GM18517 (cell line): Measurements from ENCODE around the gene CLRN1.

ENCODE experiments used
- ATAC-seq: cut with Tn5 transposase; IDR thresholded peaks from one replicate; pipeline ENCODE4 v1.9.1; 2021; ENCODE audit warnings: mild to moderate bottlenecking, moderate library complexity; ENCODE audit not compliant: unreplicated experiment

Gene CLRN1

DNA sequence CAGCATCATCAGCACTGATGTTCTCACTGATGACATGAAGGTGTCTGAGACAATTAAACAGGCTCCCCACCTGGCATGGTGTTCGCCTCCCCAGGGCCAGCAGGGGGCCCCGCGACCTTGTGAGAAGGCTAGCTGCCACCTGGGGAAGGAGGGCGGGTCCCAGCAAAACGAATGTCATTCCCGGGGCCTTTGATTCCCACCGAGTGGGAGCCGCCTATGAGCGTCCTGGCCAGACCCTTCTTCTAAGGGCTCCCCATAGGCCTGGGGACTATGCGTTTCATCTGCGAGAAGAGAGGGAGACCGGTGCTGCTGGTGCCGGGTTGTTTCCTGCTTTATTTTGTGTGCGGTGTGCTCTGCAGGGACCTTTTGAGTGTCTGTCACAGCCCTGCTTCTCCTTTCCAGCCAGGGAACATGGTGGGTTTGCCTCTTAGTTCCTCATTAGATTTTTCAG, 46.8 kb downstream of the CLRN1 start:
- no peak for ATAC-seq

- no peak for ATAC-seq
Observed at GRCh38 chr3:150922611-150923010, 49.9 kb downstream of the CLRN1 start.

DNA sequence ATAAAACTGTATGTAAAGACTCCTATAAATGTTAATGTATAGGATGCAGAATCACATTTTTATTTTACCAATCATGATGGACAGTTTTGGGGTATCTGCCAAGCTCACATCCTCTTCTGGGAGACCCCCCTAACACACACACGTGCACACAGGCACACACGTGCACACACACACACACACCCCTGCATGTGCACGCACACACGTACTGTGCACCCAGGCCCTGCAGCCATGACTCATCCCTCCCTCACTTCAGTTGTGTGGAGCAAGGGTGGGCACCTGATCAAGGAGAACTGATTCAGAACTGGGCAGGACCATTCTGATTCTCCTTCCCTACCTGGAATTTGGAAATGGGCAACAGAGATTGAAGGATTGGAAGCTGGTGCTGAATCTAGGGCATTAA, 51.3 kb downstream of the CLRN1 start:
- no peak for ATAC-seq

- no peak for ATAC-seq
Observed at GRCh38 chr3:150920236-150920635, 52.3 kb downstream of the CLRN1 start.

DNA sequence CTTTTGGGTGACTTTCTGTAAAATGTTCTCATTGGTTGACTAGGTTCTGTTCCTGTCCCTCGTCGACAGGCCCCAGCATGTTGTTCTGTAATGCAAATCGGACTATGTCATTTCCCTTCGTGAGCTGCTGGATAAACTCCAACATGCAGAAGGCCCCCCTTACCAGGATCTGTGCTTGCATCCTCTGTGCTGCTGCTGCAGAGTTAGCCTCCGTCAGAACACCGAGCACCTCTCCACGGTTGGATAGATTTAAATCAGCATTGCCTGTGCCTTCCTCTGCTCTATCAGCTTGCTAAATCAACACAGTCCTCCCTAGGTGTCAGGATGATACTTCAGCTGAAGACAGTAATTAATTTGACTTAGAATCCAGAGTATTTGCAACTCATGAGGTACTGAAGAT, 54.6 kb downstream of the CLRN1 start:
- no peak for ATAC-seq

- ATAC-seq = no peak
Observed at GRCh38 chr3:150913133-150913922, 59.2 kb downstream of the CLRN1 start.

DNA sequence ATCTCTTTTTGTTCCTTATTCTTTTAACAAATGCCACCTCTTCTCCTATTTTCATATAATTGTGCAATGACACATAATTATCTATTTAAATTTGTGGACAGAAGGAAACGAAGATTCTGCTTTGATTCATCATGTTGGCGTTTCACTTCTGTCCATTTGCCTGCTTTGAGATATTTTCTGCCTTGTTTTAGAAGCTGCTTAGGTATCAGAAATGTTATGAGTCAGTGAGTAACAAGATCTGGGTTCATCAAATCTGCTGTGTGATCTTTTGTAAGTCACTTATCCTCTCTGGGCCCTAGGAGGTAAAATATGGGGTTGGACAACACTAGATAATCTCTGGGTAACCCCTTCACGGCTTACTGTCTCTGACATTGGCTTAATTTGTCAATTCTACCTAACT, 60.0 kb downstream of the CLRN1 start:
- ATAC-seq = no peak

GRCh38 chr3:150911771-150912170, 60.8 kb downstream of the CLRN1 start:
- no peak for ATAC-seq

- ATAC-seq = no peak
Observed at GRCh38 chr3:150906461-150906860, 66.1 kb downstream of the CLRN1 start.

GRCh38 chr3:150905746-150906145, 66.8 kb downstream of the CLRN1 start:
- no peak for ATAC-seq

GRCh38 chr3:150905339-150905738, 67.2 kb downstream of the CLRN1 start, which contains the start of gene MINDY4B:
Gene MINDY4B (minus strand): TSS chr3:150905439. CDS start chr3:150905439, 0 bp downstream.
- no peak for ATAC-seq

- ATAC-seq = no peak
Observed at GRCh38 chr3:150902988-150903387, 69.5 kb downstream of the CLRN1 start.

GRCh38 chr3:150901793-150902192, 70.7 kb downstream of the CLRN1 start:
- no peak for ATAC-seq

GRCh38 chr3:150899141-150899540, 73.4 kb downstream of the CLRN1 start:
- no peak for ATAC-seq

DNA sequence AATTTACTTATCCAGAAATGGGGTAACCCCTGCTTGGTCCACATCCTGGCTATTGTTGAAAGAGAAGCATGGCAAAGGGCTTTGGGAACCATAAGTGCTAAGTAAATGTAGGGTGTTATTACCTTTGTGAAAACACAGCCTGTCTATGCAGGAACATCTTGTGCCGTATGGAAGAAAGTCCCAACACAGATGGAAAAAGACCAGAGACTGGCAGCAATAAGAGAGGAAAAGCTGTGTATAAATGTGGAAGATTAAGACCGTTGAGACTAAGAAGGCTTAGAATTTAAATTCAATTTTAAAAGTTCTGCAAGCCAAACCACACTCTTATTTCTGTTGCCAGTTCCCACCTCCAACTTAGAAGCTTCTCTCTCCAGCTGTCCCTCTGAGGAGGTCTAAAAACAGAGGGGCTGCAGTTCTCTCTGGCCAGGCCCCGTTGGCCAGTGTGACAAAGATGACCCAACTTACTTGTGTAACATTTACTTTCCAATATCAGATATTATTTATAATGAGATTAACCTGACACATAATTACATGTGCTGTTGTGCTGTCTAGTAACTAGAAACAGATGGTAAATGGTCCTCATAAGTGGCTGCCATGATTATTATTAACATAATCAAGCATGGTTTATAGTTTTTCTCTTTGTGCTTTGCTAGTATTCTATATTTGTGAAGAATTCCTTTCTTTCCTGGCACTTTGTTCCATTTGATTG, 74.3 kb downstream of the CLRN1 start:
- no peak for ATAC-seq

DNA sequence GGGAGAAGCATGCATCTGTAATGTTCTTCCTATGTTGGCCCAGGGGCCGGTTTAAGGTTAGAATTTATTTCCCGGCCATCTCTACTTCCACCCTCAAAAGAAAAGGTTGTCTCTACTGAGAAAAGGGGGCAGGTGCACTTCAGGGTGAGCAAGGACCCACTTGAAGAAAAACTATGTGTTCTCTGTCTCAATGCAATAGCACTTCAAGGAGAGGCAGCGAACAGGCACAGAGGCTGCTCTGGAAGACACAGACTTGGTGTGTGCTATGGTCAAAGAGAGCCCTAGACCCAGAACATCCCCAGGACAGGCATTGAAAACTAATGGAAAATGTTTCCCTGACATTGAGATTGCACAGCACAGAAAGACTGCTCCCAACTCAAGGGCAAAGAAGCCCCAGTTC, 74.9 kb downstream of the CLRN1 start:
- no peak for ATAC-seq

DNA sequence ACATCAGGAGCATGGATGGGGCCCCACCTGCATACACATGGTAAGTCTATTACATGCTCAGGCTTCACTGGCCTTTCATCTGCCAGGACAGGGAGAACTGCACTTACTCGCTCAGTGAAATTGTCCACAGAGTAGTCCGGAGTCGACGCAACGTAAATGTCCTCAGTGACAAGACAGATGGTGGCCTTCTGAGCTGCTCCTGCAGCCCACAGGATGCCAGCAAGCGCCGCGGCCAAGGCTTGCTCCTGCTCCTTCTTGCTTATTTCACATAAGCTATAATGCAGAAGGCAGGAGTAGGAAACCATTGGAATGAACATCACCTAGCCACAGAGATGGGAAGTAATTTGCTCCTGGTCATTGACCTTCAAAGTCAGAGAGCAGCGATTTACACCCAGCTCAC, 81.7 kb downstream of the CLRN1 start:
- no peak for ATAC-seq

DNA sequence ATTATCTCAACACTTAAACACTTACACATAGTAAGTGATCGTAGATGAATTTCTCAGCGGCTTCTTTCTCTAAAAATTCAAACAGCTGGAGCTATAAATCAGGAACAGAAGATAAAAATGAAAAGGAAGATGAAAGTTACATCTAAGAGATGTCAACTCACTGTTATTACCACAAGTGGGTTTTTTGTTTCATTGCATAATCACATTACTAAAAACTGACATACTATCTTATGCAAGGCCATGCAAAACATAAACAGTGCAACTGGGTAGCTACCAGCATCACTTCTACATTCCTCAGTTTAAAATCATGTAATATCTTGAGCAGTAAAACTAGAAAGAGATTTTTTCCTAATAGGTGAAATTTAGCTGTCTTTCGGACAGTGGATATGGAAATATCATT, 82.2 kb downstream of the CLRN1 start:
- no peak for ATAC-seq

- ATAC-seq = no peak
Observed at GRCh38 chr3:150889106-150889505, 83.4 kb downstream of the CLRN1 start.

DNA sequence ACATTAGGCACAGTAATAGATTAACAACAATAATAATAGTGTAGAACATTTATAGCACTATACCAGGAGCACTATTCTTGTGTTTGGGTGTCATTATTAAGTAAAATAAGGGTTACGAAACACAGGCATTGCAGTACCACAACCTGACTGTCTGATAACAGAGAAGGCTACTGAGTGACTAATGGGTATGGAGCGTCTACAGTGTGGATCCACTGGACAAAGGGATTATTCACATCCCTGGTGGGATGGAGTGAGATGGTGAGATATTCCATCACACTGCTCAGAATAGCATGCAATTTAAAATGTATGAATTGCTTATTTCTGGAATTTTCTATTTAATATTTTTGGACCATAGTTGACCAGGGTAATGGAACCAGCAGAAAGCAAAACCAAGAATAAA, 85.5 kb downstream of the CLRN1 start:
- ATAC-seq = no peak

GRCh38 chr3:150885535-150885934, 87.0 kb downstream of the CLRN1 start:
- no peak for ATAC-seq

DNA sequence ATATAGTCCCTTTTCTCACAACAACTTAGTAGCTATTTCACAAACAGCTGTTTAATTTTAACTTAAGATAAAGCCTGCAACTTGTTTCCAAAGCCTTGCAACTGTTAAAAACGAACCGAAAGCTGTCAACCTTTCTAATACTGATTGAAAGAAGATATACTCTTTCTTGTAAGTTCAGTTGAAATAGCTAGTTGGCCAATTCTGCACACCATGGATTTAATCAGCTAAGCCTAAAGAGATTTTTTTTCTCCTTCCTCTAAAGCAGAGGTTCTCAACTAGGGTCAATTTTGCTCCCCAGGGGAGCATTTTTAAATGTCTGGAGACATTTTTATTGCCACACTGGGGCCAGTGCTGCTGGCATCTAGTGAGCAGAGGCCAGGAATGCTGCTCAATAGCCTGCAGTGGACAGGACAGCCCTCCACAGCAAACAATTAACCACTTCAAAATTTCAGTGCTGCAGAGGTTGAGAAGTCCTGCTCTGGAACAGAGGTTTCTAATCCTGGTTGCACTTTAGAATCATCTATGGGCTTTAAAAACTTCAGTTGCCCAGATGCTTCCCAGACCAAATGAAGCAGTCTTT, 93.4 kb downstream of the CLRN1 start:
- no peak for ATAC-seq
